ENCODE measurements around the gene TRAPPC6A. TPM values are rescaled to one million over a fixed set of nuclear protein-coding genes. Genes with fewer than 3 reads are reported as not detected.
"Not testable (repeated sequence)": the region's sequence is repeated elsewhere in the genome, so short reads cannot be mapped to it uniquely, and the experiment has no call there.

TRAPPC6A gene
- total RNA-seq, 1 donor from 2014 or later, result 38.9 TPM

GRCh38 chr19:45135176-45135885 is 42.7 kb downstream of the TRAPPC6A start:
- intact Hi-C loops (cut with micrococcal nuclease), result no loop called here

- intact Hi-C loops (cut with micrococcal nuclease), result no loop called here
These were observed 44.4 kb downstream of the TRAPPC6A start for GRCh38 chr19:45133661-45134060.

GRCh38 chr19:45130888-45131615 is 47.0 kb downstream of the TRAPPC6A start:
- intact Hi-C loops (cut with micrococcal nuclease), result no loop called here

DNA sequence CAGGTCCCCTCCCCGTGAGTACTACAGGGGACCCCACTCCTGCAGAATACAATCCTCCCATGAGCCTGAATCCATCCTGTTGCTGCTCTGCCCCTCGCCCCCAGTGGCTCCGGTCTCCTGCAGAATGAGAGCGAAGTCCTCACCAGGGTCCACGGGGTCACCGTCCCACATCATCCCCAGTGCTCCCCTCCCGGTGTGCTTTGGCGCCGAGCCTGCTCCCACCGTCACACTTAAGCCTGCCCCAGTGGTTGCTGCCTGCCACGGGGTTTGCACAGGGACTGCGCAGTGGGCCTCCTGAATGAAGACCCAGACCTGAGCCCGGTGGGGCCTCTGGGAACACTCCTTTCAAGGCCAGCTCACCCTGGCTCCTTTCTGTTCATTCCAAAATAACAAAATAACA is 47.8 kb downstream of the TRAPPC6A start:
- intact Hi-C loops (cut with micrococcal nuclease), result no loop called here

GRCh38 chr19:45128806-45129205 is 49.2 kb downstream of the TRAPPC6A start:
- intact Hi-C loops (cut with micrococcal nuclease), result no loop called here

DNA sequence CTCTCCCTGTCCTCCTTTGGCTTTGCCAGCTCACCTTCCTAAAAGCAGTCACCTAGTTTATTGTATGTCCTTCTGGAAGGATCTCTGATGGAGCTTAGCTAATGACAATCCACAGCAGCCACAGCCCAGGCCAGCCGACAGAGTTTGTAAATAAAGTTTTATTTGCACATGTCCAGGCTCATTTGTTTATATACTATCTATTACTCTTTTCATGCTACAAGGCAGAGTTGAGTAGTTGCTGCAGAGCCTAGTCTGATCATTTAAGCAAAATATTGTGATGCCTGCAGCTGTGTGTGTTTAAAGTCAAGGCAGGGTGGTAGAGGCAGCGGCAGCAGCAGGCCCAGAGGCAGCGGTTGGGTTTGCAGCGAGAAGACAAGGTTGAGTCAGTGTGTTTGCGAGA is 49.9 kb downstream of the TRAPPC6A start:
- intact Hi-C loops (cut with micrococcal nuclease), result no loop called here

- intact Hi-C loops (cut with micrococcal nuclease), result loop anchor here (1.0 to 2.0 kb wide), 6 partner anchors 34 to 137 kb away; partner anchors contain the start of gene PPP1R37
These were observed 51.4 kb downstream of the TRAPPC6A start for GRCh38 chr19:45126654-45127053.

- intact Hi-C loops (cut with micrococcal nuclease), result loop anchor here (1.0 to 2.0 kb wide), 6 partner anchors 33 to 137 kb away; partner anchors contain the start of gene PPP1R37
These were observed 52.0 kb downstream of the TRAPPC6A start for GRCh38 chr19:45125975-45126493.

GRCh38 chr19:45125360-45125759 is 52.7 kb downstream of the TRAPPC6A start:
- intact Hi-C loops (cut with micrococcal nuclease), result no loop called here

- intact Hi-C loops (cut with micrococcal nuclease), result no loop called here
These were observed 54.0 kb downstream of the TRAPPC6A start for GRCh38 chr19:45124021-45124420.

GRCh38 chr19:45123440-45123850 is 54.6 kb downstream of the TRAPPC6A start:
- intact Hi-C loops (cut with micrococcal nuclease), result no loop called here

DNA sequence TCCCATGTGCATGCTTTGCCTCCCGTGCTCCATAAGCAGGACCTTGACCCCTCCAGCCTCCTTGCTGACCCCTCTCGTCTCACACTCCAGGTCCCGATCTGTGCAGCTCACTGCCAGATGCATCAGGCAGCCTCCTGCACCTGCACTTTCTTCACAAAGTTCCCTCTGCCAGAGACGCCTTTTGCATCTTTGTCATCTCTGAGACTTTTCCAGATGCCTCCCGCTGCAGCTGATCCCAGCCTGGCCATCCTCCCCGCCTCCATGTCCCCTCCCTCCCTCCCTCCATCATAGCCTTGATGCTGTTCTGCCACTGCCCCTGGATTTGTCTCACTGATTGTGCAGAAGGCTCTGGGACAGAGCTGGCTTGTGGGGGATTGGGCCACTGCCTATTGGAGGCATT is 55.2 kb downstream of the TRAPPC6A start:
- intact Hi-C loops (cut with micrococcal nuclease), result no loop called here

GRCh38 chr19:45121827-45122345 is 56.2 kb downstream of the TRAPPC6A start:
- intact Hi-C loops (cut with micrococcal nuclease), result no loop called here

DNA sequence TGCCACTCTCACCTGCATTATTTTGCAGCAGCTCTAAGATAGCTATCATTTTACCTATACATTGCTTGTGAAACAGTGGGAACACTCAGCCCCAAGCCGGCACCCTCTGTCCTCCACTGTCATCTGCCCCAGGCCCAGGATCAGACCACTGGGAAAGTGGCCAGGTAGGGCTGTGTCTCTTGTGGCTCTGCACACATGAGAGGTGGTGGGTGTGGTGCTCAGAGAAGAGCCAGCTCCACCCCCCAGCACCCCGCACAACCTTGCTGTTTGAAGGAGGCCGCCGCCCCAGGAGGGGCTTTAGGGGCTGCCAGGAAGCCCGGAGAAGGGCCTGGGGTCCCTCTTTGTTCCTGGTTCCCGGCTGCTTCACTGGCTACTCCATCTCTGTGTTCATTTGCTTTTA is 58.5 kb downstream of the TRAPPC6A start:
- intact Hi-C loops (cut with micrococcal nuclease), result no loop called here

DNA sequence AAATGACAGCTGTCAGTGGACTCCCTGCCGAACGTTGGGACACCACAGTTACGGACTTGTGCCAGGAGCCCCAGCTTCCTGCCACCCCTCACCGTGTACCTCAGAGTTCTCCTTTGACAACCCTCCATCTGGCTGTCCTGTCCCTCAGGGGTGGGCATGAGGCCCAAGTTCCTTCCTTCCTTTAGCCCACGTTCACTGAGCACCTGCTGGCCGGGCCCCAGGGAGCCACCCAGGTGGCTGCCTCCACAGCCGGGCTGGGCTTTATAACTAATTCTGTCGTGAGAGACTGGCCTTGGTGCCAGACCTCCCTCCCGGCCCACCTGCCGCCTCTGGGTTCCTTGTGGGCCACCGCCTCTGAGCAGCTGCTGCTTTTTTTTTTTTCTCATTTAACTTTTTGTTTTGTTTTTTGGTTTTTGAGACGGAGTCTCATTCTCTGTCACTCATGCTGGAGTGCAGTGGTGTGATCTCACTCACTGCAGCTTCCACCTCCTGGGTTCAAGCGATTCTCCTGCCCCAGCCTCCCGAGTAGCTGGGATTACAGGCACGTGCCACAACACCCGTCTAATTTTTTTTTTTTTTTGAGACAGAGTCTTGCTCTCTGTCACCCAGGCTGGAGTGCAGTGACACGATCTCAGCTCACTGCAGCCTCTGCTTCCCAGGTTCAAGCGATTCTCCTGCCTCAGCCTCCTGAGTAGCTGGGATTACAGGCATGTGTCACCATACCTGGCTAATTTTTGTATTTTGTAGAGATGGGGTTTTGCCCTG is 59.3 kb downstream of the TRAPPC6A start:
- intact Hi-C loops (cut with micrococcal nuclease), result not testable (repeated sequence)

DNA sequence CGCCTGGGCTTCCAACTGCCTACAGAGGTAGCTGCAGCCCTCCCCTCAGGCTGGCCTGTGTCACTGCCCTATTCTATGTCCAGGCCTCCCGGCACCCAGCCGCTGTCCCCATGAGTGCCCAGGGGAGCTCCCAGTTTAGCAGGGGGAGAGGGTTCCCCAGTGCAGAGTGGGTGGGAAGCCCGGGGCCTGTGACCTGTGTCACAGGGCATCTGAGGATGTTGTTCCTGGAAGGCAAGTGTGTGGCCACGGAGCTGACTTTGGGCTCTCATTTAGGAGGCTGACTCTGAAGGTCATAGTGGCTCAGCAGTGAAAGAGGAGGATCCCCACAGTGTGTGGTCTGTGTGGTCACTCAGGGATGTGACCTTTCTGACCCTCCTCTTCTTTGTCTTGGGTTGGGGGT is 59.9 kb downstream of the TRAPPC6A start:
- intact Hi-C loops (cut with micrococcal nuclease), result no loop called here

DNA sequence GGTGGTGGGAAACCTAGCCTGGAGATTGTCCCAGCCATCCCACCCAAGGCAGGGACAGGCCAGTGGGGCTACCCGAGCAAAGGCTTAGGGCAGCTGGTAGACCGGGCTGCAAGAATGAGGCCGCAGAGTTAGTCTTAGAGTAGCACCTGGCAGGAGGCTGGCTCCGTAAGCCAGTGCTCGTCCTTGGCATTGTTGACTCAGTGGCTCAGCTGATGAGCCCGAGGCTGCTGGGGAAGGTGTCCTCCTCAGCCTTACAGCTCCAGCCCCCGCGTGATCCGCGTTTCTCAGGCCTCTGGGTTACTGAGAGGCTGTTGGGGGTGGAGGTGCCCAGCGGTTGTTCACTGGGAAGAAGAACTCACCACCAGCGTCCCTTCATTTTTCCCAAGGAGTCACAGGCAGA is 60.4 kb downstream of the TRAPPC6A start:
- intact Hi-C loops (cut with micrococcal nuclease), result no loop called here

DNA sequence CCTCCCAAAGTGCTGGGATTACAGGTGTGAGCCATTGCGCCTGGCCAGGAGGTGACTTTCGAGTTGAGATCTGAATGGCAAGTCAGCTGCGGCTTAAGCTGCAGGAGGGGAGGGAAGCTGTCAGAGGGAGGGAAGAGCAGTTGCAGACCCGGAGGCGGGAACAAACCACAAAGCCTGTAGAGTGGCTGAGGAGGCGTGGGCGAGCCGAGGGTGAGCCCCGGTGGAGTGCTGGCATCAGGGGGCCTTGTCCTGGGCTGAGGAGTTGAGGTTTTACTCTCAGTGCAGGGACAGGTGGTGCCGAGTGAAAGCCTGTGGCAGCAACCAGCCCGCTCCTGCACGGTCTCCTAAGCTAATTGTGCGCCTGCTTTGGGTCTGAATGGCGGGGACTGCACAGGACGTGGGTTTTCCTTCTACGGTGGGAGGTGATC is 60.9 kb downstream of the TRAPPC6A start:
- intact Hi-C loops (cut with micrococcal nuclease), result no loop called here

DNA sequence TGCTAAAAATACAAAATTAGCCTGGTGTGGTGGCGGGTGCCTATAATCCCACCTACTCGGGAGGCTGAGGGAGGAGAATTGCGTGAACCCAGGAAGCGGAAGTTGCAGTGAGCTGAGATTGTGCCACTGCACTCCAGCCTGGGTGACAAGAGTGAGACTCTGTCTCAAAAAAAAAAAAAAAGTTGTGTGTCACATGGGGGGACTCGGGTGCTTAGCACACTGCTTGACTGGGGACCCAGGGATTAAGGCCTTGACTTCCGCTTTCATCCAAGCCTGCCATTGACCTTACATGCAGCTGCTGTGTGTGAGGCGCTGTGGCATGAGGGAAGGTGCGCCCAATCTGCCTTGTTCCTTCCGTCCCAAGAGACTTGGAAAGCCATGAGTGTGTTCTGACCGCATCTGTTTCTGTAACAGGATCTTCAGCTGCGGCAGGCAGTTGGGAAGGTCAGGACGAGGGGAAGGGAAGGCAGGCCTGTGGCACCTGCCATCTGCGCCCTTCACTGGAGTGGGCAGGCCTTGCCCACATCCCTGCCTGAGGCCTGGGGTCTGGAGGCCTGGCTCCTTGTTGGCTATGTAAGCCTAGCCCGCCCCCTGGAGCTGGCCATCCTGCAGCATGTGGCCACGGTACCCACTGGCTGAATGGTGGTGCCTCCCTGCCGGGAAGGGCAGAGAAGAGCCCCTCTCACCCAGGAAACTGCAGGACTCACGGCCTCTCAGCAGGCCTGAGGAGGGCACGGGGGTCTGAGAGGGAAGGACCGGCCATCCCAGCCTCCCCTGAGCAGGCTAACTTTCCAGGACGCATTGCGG is 62.0 kb downstream of the TRAPPC6A start:
- intact Hi-C loops (cut with micrococcal nuclease), result no loop called here

DNA sequence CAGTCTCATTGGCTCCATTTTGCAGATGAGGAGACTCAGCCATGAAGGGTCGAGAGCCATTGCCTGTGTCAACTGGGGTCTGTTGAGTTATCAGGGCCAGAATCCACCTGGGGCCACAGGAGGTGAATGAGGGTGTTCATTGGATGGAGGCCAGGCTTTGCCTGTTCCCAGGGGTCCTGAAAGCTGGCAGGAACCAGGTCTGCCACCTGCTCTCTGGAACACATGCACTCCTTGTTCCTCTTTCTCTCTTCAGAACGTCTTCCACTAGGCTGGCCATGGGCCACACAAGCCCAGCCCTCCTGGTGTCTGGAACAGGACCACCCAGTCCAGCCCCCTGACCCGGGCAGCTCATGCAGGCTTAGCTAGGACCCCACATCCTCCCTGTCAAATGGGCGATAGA is 63.9 kb downstream of the TRAPPC6A start:
- intact Hi-C loops (cut with micrococcal nuclease), result no loop called here

DNA sequence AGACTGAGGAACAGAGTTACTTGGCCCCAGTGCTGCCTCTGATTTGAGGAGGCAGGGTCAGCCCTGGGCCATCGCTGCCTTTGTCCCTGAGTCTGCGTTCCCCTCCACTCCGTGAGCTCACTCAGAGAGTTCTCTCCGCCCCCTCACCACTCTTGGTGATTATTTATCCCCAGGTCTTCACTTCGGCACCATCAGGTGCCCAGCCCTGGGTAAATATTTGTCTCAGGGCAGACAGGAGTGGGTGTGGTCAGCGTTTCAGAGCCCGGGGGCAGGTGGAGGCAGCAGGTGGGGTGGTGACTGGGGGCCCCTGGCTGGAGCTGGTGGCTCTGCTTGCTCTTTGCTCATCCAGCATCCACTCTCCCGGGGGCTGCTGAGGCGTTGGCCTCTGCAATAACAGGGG is 64.4 kb downstream of the TRAPPC6A start:
- intact Hi-C loops (cut with micrococcal nuclease), result no loop called here

Measured in T-helper 1 cell treated with Interleukin-12 subunit alpha and Interleukin-12 subunit beta and Interleukin-4 antibody, amounts not matched to agents 30 ng/mL and 1 ng/mL, for 36 hours (primary cell).